K562 (cell line): ENCODE results near the gene CNOT10. TPM values are rescaled to one million over a fixed set of nuclear protein-coding genes. Genes with fewer than 3 reads are reported as not detected.

ENCODE experiments used
- CCNT2 ChIP-seq: IDR thresholded peaks from 2 replicates; pipeline ENCODE4 v1.6.1; 2011; ENCODE audit warnings: borderline replicate concordance, low read depth, mild to moderate bottlenecking, moderate library complexity, mixed read lengths, low read length; ENCODE audit not compliant: insufficient read length; ENCODE audit errors: extremely low read depth
- DIDO1 ChIP-seq: fragments of 450-650 bp; IDR thresholded peaks from 2 replicates; pipeline ENCODE4 v1.6.1; 2016; ENCODE audit warnings: low read depth, missing biosample characterization, missing genetic modification characterization
- DPF2 ChIP-seq: fragments of 450-650 bp; IDR thresholded peaks from 2 replicates; pipeline ENCODE4 v1.6.1; 2016
- ETS2 ChIP-seq: IDR thresholded peaks from 2 replicates; pipeline ENCODE4 v1.6.1; 2016; ENCODE audit warnings: borderline replicate concordance, missing genetic modification characterization, mild to moderate bottlenecking, moderate library complexity, missing compliant biosample characterization; ENCODE audit not compliant: poor library complexity, severe bottlenecking
- FOXA3 ChIP-seq, 2 experiments: fragments of 450-650 bp in 1 of 2; sonication (generic) in 1 of 2; formaldehyde crosslinking; IDR thresholded peaks in 1 of 2; conservative IDR thresholded peaks in 1 of 2; 2 replicates each; pipeline versions ENCODE4 v1.4.0 to v1.8.0; 2020 to 2022; ENCODE audit warnings: mild to moderate bottlenecking in 2 of 2, missing genetic modification reagents in 1 of 2
- FOXJ3 ChIP-seq: sonication (generic); formaldehyde crosslinking; IDR thresholded peaks from 2 replicates; pipeline ENCODE4 v1.4.0; 2020; ENCODE audit warnings: mild to moderate bottlenecking, missing genetic modification reagents
- PYGO2 ChIP-seq: fragments of 450-650 bp; IDR thresholded peaks from 2 replicates; pipeline ENCODE4 v1.6.1; 2016; ENCODE audit warnings: mild to moderate bottlenecking, missing genetic modification characterization, moderate library complexity, missing compliant biosample characterization
- SMARCC2 ChIP-seq: fragments of 450-650 bp; IDR thresholded peaks from 2 replicates; pipeline ENCODE4 v1.6.1; 2017; ENCODE audit warnings: antibody characterized with exemption, moderate library complexity, mild to moderate bottlenecking, low read depth
- U2AF2 ChIP-seq: fragments of 200-400 bp; formaldehyde crosslinking; optimal IDR thresholded peaks from 2 replicates; pipeline ENCODE3; 2017; ENCODE audit warnings: low read depth, mild to moderate bottlenecking, low read length
- ZFX ChIP-seq: sonication (generic); formaldehyde crosslinking; IDR thresholded peaks from 2 replicates; pipeline ENCODE4 v1.8.0; 2022; ENCODE audit warnings: mild to moderate bottlenecking, missing genetic modification reagents, moderate library complexity
- ZNF224 ChIP-seq: sonication (generic); formaldehyde crosslinking; IDR thresholded peaks from 2 replicates; pipeline ENCODE4 v1.8.0; 2022; ENCODE audit warnings: mild to moderate bottlenecking, missing genetic modification reagents
- ZNF311 ChIP-seq: fragments of 250-450 bp; sonication (Bioruptor Pico); IDR thresholded peaks from 2 replicates; pipeline ENCODE4 v1.4.0; 2020; ENCODE audit warnings: mild to moderate bottlenecking, moderate library complexity
- ZNF444 ChIP-seq: fragments of 250-450 bp; sonication (Bioruptor Pico); IDR thresholded peaks from 2 replicates; pipeline ENCODE4 v1.4.0; 2020; ENCODE audit warnings: mild to moderate bottlenecking, moderate library complexity
- ZNF507 ChIP-seq: conservative IDR thresholded peaks from 2 replicates; pipeline ENCODE4 v1.6.1; 2017; ENCODE audit warnings: missing genetic modification characterization, missing compliant biosample characterization
- polyA plus RNA-seq, 8 experiments: library from polyadenylated mRNA; depleted of rRNA in 4 of 8; stranded (reverse) in 5 of 8; unstranded in 3 of 8; fragments of >200 nt; fragmentation: Nextera tagmentation in 2 of 8; fragmentation: Illumina TruSeq in 1 of 8; extraction: Ambion mirVana in 2 of 8; extraction: Trizol in 1 of 8; gene quantifications; 2 replicates each; pipeline versions ENCODE4 v1.2.1 to v1.2.3, GENCODE V29; 2011 to 2014; ENCODE audit warnings: inconsistent platforms in 1 of 8, missing spikeins in 1 of 8
- total RNA-seq, 7 experiments: library from RNA; depleted of rRNA in 6 of 7; stranded (reverse); fragments of >200 nt in 6 of 7; fragmentation: Illumina TruSeq in 2 of 7; extraction: Trizol in 2 of 7; gene quantifications; 2 replicates each; pipeline versions ENCODE4 v1.2.1 to v1.2.3, GENCODE V29; 2011 to 2021; ENCODE audit warnings: low replicate concordance in 1 of 7
- TF ChIP-seq, protein P1 (sequence below), 3 experiments: fragments of 200-800 bp in 1 of 3; fragments of 250-450 bp in 1 of 3; fragments of 450-650 bp in 1 of 3; sonication (Bioruptor Pico) in 1 of 3; sonication (Bioruptor generic) in 1 of 3; formaldehyde crosslinking in 1 of 3; IDR thresholded peaks; 2 replicates each; pipeline versions ENCODE4 v1.6.1 to v1.8.0; 2016 to 2022; ENCODE audit warnings: mild to moderate bottlenecking in 2 of 3, missing genetic modification characterization in 2 of 3, missing compliant biosample characterization in 1 of 3, moderate library complexity in 1 of 3
- TF ChIP-seq, protein P2 (sequence below): fragments of 450-650 bp; formaldehyde crosslinking; conservative IDR thresholded peaks from 2 replicates; pipeline ENCODE4 v1.4.0; 2022; ENCODE audit warnings: mild to moderate bottlenecking, missing genetic modification characterization
- TF ChIP-seq, protein P3 (sequence below): sonication (generic); formaldehyde crosslinking; IDR thresholded peaks from 2 replicates; pipeline ENCODE4 v1.8.1; 2023; ENCODE audit warnings: missing genetic modification reagents, mild to moderate bottlenecking, borderline replicate concordance

The CNOT10 gene
- total and polyA plus RNA-seq, 9 of the 15 experiments (the other 6 are each of a cell fraction or from before 2014, with no cell fraction given) = 35.7 to 114 (median 81.9) TPM

DNA sequence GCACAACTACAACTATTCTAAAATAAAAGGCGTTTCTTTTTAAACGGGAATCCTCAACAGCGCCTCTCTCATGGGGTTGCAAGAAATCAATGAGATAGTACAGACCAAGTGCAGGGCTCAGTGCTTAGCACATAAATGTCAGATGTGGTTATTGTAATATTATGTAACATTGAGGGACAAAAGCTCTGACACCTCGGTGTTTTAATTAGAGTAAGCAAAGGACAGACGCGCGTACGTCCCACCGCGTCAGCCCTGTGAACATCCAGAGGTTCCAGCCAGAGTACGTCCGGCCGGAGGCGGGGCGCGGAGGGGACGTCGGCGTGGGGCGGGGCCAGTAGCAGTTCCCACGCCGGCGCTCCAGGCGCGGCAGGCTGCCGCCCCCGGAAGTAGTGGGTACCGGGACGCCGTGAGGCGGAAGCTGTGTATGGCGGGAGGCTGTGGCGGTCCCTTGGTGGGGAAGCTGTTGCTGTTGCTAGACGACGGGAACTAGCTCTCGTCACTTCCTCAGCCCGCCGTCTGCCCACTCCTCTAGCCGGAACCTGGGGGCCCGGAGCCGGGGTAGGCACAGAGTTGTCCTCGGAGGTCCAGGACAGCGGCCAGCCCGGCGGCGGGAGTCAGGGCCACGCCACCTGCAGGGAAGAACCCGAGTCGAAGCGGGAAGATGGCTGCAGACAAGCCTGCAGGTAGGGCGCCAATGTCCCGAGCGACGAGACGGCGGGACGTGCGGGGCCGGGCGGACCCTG lies at the start of gene CNOT10 (continued):
- TF ChIP-seq, protein P1, sequence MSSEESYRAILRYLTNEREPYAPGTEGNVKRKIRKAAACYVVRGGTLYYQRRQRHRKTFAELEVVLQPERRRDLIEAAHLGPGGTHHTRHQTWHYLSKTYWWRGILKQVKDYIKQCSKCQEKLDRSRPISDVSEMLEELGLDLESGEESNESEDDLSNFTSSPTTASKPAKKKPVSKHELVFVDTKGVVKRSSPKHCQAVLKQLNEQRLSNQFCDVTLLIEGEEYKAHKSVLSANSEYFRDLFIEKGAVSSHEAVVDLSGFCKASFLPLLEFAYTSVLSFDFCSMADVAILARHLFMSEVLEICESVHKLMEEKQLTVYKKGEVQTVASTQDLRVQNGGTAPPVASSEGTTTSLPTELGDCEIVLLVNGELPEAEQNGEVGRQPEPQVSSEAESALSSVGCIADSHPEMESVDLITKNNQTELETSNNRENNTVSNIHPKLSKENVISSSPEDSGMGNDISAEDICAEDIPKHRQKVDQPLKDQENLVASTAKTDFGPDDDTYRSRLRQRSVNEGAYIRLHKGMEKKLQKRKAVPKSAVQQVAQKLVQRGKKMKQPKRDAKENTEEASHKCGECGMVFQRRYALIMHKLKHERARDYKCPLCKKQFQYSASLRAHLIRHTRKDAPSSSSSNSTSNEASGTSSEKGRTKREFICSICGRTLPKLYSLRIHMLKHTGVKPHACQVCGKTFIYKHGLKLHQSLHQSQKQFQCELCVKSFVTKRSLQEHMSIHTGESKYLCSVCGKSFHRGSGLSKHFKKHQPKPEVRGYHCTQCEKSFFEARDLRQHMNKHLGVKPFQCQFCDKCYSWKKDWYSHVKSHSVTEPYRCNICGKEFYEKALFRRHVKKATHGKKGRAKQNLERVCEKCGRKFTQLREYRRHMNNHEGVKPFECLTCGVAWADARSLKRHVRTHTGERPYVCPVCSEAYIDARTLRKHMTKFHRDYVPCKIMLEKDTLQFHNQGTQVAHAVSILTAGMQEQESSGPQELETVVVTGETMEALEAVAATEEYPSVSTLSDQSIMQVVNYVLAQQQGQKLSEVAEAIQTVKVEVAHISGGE (CRISPR knock-in tag; IDR thresholded peaks at IDR 0.05) = peak in 2 of 3 experiments; percentile 46 to 96; a peak in 4 of 6 replicates
- TF ChIP-seq U2AF2 (no peak), CCNT2 (peak; percentile 94), ZFX (peak; percentile 60), ETS2 (no peak), DPF2 (peak; percentile 50; the same call in 1 of the 2 replicates), FOXJ3 (CRISPR knock-in tag) (no peak), FOXA3 (CRISPR knock-in tag; conservative IDR thresholded peaks at IDR 0.05 in 1 of 2, IDR thresholded peaks at IDR 0.05 in 1 of 2) (peak in 1 of 2 experiments; percentile 46; a peak in 1 of 4 replicates), ZNF507 (tag) (no peak), PYGO2 (no peak), ZNF224 (CRISPR knock-in tag) (no peak), ZNF444 (CRISPR knock-in tag) (0 out of 2 replicates have a peak, but pooled peaks have one; percentile 34), DIDO1 (peak; percentile 64; the same call in 1 of the 2 replicates), ZNF311 (CRISPR knock-in tag) (no peak; the same call in 1 of the 2 replicates), SMARCC2 (no peak; the same call in 1 of the 2 replicates)
- TF ChIP-seq, protein P2, sequence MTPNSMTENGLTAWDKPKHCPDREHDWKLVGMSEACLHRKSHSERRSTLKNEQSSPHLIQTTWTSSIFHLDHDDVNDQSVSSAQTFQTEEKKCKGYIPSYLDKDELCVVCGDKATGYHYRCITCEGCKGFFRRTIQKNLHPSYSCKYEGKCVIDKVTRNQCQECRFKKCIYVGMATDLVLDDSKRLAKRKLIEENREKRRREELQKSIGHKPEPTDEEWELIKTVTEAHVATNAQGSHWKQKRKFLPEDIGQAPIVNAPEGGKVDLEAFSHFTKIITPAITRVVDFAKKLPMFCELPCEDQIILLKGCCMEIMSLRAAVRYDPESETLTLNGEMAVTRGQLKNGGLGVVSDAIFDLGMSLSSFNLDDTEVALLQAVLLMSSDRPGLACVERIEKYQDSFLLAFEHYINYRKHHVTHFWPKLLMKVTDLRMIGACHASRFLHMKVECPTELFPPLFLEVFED (CRISPR knock-in tag) = no peak
- TF ChIP-seq, protein P3, sequence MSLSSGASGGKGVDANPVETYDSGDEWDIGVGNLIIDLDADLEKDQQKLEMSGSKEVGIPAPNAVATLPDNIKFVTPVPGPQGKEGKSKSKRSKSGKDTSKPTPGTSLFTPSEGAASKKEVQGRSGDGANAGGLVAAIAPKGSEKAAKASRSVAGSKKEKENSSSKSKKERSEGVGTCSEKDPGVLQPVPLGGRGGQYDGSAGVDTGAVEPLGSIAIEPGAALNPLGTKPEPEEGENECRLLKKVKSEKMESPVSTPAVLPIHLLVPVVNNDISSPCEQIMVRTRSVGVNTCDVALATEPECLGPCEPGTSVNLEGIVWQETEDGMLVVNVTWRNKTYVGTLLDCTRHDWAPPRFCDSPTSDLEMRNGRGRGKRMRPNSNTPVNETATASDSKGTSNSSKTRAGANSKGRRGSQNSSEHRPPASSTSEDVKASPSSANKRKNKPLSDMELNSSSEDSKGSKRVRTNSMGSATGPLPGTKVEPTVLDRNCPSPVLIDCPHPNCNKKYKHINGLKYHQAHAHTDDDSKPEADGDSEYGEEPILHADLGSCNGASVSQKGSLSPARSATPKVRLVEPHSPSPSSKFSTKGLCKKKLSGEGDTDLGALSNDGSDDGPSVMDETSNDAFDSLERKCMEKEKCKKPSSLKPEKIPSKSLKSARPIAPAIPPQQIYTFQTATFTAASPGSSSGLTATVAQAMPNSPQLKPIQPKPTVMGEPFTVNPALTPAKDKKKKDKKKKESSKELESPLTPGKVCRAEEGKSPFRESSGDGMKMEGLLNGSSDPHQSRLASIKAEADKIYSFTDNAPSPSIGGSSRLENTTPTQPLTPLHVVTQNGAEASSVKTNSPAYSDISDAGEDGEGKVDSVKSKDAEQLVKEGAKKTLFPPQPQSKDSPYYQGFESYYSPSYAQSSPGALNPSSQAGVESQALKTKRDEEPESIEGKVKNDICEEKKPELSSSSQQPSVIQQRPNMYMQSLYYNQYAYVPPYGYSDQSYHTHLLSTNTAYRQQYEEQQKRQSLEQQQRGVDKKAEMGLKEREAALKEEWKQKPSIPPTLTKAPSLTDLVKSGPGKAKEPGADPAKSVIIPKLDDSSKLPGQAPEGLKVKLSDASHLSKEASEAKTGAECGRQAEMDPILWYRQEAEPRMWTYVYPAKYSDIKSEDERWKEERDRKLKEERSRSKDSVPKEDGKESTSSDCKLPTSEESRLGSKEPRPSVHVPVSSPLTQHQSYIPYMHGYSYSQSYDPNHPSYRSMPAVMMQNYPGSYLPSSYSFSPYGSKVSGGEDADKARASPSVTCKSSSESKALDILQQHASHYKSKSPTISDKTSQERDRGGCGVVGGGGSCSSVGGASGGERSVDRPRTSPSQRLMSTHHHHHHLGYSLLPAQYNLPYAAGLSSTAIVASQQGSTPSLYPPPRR = no peak
